UCSD-AML1 (cell line): ENCODE results near the gene VPS11.
A peak's percentile ranks its signal among the peaks of the same experiment; 100 is the strongest.

Experiments used
- DNase-seq: peaks from one replicate; lab custom pipeline; 2025; ENCODE audit not compliant: unreplicated experiment; lab: John Stamatoyannopoulos, UW

Gene VPS11

DNA sequence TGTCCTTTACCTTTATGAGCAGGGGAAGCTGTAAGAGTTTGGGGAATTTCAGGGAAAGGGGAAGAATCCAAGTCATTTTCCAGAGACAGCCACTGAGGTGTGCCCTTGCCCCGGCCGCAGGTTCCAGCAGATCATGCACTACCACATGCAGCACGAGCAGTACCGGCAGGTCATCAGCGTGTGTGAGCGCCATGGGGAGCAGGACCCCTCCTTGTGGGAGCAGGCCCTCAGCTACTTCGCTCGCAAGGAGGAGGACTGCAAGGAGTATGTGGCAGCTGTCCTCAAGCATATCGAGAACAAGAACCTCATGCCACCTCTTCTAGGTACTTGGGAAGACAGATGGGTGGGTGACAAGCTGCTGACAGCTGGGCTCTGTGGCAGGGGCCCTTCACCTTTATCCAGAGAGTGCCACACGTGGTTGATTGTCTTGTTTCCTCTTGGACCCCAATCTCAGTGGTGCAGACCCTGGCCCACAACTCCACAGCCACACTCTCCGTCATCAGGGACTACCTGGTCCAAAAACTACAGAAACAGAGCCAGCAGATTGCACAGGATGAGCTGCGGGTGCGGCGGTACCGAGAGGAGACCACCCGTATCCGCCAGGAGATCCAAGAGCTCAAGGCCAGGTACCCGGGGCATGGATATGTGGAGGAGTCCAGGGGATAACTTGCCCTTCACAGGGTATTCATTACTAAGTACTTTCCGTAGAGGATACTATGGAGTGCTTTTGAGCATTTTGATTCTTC is 11.2 kb downstream of the VPS11 start:
- no peak for DNase-seq

DNA sequence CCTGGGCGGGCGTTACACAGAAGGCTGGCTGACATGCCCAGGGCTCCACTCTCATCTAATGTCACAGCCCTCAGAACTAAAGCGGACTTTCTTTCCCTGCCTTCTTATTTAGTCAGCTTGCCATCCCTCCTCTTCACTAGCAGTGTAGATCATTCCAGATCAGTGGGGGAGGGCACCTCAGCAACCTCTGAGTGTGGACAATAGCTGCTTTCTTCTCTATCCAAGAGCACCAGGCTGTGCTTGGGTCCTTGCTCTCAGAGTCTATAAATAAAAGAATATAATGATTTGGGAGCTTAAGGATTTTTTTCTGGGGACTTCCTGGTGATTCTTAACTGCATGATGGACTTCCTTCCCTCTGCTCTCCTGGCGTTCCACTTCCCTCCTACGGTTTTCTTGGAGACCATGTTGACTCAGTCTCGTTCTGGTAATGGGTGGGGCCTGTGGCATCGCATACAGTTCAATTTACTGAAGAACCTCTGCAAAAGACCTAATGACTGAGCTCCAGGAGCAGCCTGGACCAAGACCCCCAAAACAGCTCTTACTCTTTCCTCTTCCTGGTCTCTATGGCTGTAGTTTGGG is 14.2 kb downstream of the VPS11 start:
- DNase-seq = no peak

DNA sequence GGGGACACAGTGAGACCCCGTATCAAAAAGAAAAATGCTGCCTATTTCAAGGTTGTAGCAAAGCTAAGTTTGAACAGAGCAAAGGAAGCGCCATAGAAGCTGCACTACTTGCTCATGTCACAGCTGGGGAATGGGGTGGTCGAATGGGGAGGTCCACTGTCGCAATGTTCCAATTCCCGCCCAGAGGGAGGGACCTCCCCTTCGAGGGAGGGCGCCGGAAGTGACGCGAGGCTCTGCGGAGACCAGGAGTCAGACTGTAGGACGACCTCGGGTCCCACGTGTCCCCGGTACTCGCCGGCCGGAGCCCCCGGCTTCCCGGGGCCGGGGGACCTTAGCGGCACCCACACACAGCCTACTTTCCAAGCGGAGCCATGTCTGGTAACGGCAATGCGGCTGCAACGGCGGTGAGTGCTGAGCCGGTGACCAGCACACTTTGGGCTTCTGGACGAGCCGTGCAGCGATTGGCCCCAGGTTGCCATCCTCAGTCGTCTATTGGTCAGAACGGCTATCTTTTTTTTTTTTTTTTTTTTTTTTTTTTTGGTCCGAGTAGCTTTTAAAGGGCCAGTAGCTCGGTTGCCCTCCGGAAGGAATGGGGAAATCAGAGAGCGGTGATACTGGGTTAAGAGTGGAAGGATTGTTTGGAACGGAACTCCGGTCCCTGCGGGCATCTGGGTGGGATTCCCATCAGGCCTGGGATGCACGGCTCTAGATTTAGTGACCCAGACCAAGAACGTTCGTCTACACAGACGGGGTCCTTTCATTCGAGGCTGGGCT is 17.2 kb downstream of the VPS11 start, which contains the start of gene HMBS:
TSS of gene HMBS (plus strand) at position 219 of the 774 bp plus-strand sequence. CDS start at position 372, 153 bp downstream.
- peak; percentile 90 for DNase-seq

DNA sequence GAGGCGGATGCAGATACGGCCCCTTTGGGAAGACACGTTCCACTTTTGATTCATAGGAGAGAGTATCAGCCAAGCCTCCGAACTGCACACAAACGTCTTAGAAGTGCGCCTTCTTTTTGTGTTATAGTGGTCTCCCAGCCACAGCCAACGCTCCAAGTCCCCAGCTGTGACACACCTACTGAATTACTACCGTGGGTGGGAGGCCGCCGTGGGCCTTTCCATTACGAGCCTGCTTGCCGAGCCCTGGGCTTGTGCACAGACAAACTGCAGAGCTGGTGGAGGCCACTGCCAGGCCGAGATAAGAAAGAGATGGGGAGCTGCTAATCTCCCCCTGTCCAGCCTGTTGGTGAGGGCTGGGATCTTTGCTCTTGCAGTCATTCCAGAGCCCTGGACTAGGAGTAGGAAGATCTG is 17.8 kb downstream of the VPS11 start:
- no peak for DNase-seq

DNA sequence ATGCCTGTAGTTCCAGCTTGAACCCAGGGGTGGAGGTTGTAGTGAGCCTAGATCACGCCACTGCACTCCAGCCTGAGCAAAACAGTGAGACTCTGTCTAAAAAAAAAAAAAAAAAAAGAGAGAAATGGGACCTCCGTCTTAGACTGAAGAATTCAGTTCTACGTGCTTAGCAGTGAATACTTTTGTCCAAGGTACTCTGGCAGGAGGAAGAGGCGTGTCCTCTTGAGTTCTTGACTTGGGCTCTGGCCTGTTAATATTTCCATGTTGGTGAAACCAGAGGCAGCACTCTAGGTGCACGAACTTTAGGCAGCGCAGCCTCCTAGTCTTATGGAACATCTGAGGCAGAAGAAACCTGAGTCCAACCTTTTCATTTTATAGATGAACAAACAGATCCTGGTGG is 19.5 kb downstream of the VPS11 start:
- DNase-seq = no peak

DNA sequence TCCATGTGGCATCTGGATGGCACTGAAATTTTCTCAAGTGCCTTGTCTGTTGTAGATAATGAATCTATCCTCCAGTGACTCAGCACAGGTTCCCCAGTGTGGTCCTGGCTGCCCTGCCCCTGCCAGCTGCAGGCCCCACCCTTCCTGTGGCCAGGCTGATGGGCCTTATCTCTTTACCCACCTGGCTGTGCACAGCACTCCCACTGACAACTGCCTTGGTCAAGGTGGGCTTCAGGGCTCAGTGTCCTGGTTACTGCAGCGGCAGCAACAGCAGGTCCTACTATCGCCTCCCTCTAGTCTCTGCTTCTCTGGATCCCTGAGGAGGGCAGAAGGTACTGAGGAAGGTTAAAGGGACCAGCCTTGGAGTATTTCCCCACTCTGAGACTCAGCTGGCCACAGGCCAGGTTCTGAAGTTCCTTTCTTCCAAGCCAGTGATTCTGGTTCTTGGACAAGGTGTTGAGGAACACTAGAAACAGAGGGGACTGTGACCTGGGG is 20.2 kb downstream of the VPS11 start:
- DNase-seq = no peak

DNA sequence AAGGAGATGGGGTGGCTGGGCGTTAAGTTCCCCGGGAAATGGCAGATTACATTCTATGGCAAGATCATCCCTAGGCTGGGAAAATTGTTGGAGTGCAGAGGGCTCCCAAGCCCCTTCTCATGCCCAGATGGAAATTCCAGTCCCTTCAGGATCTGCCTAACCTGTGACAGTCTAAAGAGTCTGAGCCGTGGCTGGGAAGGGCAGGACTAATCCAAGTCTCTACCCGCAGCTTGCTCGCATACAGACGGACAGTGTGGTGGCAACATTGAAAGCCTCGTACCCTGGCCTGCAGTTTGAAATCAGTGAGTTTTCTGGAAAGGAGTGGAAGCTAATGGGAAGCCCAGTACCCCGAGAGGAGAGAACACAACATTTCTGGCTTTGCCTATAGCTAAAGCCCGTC is 20.8 kb downstream of the VPS11 start:
- DNase-seq = no peak

DNA sequence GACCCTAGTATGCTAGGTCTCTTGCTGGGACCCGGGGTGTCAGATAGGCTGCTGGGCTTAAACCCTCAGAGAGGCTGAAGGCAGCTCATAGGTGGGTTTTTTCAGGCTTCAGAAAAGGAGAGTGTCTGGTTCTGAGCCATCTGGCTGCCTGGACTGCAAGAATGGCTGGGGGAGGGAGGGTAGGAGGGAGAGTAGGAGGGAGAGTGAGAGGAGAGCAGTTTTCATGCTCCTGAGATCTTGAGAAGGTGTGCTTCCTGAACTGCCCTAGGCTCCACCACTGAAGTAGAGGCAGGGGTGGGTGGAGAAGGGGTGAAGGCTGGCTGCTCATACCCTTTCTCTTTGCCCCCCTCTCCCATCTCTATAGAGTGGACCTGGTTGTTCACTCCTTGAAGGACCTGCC is 21.7 kb downstream of the VPS11 start:
- DNase-seq = no peak

DNA sequence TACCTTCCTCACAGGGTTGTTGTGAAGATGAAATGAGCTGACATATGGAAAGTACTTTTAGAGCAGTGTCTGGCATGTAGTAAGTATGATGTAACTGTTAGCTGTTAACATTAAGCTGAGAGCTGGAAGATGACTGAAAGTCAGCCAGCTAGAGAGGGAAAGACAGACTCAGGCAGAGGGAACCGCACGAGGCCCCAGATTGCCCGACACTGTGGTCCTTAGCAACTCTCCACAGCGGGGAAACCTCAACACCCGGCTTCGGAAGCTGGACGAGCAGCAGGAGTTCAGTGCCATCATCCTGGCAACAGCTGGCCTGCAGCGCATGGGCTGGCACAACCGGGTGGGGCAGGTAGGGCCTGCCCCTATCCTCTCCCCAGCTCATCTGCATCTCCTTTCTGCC is 23.6 kb downstream of the VPS11 start:
- DNase-seq = no peak

DNA sequence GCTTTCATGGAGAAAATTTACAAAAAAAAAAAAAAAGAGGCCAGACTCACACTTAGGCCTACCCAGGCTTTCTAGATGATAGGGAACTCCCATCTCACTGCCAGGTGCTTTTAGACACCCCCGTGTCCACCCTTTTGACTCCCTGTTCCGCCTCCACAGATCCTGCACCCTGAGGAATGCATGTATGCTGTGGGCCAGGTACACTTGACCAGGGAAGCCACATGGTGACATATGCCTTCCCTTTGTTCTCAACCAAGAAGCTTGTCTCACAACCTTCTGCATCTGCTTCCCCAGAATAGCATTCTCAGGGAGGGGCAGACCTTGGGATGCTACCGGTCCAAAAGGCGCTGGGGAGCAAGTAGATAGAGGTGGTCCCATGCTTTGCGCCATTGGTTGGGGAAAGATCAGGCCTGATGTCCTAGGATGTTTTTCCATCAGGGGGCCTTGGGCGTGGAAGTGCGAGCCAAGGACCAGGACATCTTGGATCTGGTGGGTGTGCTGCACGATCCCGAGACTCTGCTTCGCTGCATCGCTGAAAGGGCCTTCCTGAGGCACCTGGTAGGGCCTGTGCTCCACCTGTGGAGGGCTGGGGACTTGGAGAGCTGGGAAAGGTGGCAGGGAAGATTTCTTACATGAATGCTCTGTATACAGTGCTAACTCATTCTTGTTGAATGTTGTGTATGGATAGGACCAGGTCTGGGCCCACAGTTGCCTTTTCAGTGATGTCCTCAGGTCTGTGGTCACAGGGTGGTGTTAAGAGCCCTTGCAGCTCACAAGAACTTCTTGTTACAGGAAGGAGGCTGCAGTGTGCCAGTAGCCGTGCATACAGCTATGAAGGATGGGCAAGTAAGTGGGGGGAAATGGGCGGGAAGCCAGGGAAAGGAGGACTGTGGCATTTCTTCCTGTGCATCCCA is 24.6 kb downstream of the VPS11 start:
- no peak for DNase-seq

DNA sequence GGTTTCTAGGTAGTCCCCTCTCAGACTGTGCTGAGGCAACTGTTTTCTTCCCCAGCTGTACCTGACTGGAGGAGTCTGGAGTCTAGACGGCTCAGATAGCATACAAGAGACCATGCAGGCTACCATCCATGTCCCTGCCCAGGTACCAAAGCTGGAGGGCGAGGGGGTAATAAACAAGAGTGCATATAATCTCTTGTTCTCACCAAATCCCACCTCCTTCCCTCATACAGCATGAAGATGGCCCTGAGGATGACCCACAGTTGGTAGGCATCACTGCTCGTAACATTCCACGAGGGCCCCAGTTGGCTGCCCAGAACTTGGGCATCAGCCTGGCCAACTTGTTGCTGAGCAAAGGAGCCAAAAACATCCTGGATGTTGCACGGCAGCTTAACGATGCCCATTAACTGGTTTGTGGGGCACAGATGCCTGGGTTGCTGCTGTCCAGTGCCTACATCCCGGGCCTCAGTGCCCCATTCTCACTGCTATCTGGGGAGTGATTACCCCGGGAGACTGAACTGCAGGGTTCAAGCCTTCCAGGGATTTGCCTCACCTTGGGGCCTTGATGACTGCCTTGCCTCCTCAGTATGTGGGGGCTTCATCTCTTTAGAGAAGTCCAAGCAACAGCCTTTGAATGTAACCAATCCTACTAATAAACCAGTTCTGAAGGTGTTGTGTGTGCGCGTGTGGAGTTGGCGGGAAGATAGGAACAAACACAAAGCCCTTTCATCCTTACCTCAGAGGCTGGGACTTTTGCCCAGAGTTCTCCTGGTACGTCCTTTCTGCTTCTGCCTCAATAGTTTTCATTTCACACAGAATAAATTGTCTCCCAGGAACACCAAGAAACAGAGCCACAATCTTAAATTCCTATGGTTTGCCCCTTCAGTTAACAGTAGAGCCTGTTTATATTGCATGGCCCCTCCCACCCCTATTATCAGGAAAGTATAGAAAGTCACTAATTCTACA is 25.5 kb downstream of the VPS11 start:
- no peak for DNase-seq

DNA sequence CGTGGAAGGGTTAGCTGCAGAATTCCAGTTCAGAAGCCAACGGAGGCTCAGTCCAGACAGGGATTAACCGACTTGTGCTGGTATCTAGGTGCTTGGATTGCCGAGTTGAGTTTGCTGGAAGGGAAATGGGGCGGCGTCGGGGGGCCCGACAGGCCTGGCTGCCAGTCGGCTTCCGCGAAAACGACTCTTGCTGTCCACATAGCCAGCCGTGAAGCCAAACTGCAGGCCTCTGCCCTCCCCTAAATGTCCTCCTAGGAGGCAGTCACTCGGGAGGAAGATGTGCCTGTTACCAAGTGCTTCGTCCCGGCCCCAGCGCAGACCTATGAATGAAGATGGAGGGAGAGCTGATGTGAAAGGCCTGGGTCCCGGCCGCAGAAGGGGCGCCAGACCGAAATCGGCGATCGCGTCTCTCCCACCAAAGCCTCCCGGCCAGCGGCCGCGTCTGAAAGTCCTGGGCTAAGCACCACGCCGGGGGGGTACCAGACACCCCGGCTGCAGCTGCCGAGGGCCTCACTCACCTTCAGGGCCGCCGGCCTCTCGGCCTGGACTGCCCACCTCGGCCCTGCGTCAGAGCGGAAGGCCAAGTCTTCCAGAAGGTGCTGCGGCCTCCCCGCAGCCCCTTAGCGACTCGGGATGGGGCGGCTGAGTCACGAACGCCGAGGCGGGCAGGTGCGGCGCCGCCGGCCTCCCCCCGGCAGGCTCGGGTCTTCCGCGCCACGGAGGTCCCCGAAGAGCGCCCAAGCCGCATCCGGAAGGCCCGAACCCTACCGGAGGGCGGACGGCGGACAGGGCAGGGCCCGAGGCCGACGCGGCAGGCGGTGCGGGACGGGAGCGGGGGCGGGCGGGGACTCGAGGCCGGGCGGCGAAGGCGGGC is 26.6 kb downstream of the VPS11 start:
- peak; percentile 60 for DNase-seq

DNA sequence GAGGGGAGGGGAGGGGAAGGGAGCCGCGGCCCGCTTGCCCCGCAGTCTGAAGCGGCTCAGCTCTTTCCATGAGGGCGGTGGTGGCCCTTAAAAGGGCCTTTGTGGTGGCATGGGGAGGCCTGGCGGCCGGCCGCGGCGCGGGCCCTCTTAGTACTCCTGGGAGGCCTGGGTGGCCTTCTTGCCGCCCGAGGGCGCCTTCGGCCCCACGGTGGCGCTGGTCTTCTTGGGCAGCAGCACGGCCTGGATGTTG is 27.1 kb downstream of the VPS11 start:
- peak; percentile 85 for DNase-seq

DNA sequence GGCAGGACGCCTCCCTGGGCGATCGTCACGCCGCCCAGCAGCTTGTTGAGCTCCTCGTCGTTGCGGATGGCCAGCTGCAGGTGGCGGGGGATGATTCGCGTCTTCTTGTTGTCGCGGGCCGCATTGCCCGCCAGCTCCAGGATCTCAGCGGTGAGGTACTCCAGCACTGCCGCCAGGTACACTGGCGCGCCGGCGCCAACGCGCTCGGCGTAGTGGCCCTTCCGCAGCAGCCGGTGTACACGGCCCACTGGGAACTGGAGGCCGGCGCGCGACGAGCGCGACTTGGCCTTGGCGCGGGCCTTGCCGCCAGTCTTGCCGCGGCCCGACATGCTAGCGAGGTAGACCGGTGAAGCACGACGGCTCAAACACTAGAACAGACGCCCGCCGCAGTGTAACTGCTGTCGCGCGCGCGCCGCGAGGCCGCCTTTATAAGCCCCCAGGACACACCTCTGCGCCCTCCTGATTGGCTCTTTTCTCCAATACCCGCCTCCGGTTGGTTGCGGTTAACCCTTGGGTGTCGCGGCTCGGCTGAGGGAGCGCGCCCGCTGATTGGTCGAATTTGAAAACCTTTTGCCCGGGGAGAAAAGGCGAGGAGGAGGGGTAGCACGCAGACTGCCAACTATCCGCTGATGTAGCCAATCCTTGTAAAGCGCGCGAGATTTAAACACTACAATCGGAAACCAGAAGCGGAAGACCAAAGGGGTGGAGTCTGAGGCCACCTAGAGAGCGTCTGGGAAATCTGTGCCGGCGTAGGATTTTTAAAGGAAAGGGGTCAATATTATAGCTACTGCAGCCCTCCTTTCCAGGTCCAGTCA is 27.7 kb downstream of the VPS11 start:
- peak; percentile 98 for DNase-seq

DNA sequence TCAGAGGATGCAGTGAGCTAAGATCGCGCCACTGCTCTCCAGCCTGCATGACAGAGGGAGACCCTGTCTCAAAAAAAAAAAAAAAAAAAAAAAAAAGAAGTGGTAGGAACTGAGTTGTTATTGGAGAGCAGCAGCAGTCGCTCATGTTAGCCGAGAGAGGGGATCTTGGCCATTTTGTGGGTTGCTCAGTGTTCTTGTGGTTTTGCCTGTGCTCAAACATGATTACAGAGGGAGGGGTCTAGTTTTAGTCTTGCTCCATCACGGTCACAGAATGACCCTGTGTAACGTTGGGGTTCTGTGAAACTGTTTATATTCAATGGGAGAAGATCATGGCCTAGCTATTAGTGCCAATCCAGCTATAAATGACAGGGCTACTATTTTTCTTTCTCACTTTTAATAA is 32.1 kb downstream of the VPS11 start:
- DNase-seq = no peak

DNA sequence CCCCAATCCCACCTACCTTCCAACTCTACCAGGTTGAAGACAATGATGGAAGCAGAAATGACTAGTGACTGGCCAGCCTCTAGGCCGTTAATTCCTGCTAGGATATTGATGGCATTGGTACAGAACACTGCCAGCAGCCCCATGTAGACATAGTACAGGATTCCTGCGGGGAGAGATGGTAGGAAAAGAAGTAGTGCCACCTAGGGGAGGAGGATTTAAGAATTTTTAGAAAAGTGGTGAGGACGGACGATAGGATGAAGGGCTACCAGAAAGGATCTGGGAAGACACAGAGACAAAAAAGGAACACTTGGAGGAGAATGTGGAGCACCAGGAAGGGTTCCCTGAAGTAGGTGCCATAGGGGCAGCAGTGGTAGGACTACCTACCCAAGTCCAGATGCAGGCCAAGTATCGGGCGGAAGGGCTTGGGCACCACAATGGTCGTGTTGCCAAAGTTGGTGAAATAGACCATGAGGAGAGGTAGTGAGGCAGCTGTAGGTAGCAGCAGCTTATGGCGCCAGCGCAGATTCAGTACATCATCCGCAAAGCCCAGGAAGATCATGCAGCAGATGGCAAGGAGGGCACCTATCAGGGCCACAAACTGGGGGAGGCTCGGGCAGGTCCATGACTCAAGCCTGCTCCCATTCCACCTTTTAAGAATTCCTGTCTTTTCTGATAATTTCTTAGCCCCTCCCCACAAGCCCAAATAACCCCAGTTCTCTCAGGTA is 32.8 kb downstream of the VPS11 start:
- no peak for DNase-seq

DNA sequence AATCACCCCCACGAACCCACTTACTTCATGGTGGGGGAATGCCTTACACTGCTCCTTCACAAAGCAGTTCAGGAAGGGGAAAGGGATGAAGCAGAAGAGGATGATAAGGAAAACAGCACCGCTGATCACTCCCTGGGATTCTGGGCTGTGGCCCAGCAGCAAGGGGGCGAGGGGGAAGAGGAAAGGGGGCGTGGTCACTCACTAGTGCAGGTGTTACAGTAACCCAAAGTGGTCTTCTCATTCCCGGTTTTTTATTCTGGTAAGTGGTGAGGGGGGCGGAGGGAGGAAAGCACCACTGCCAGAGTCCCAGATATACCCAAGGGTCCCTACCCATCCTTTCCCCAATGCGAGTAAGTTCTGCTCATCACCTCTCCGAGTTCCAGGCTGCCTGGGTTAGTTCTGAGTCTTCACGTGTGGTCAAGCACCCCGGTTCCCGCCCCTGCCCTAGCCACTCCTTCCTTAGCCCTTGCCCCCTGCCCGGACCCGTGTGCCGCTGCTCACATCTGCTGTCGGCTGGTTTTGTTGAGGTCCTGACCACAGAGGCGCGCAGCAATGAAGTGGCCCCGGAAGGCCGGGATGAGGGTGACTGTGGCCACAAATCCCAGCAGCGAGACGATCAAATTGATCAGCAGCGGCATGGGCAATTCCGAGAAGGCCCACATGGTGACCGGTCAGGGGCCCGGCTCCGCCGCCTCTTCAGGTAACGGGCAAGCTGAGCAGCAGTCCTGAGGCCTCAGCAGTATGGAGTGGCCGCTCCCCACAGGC is 33.6 kb downstream of the VPS11 start:
- peak; percentile 65 for DNase-seq
